Nephron progenitor cell (in vitro differentiated cells): ENCODE data around the gene KIF1C.
A peak's percentile ranks its signal among the peaks of the same experiment; 100 is the strongest.

Experiments
- DNase-seq: peaks from one replicate; pipeline ENCODE4 v3.0.0; 2021
- H3K27ac Mint-ChIP-seq: 2 replicates; pipeline ENCODE4 v1.8.0; 2021; ENCODE audit warnings: mild to moderate bottlenecking, moderate library complexity, mixed read lengths
- H3K27me3 Mint-ChIP-seq: 2 replicates; pipeline ENCODE4 v1.8.0; 2021; ENCODE audit warnings: mild to moderate bottlenecking, low read depth, mixed read lengths; ENCODE audit not compliant: poor library complexity
- H3K36me3 Mint-ChIP-seq: 2 replicates; pipeline ENCODE4 v1.8.0; 2021; ENCODE audit warnings: low read depth, mixed read lengths
- H3K4me1 Mint-ChIP-seq: 2 replicates; pipeline ENCODE4 v1.8.0; 2021; ENCODE audit warnings: mixed read lengths
- H3K4me3 Mint-ChIP-seq: 2 replicates; pipeline ENCODE4 v1.8.0; 2021; ENCODE audit warnings: mild to moderate bottlenecking, moderate library complexity, mixed read lengths
- H3K9me3 Mint-ChIP-seq: 2 replicates; pipeline ENCODE4 v1.8.0; 2021; ENCODE audit warnings: mild to moderate bottlenecking, moderate library complexity, mixed read lengths
- TF ChIP-seq, protein P1 (sequence below): fragments of 200-600 bp; sonication (generic); IDR thresholded peaks from 2 replicates; pipeline ENCODE4 v1.5.0; 2021; ENCODE audit warnings: antibody characterized with exemption

Gene KIF1C

DNA sequence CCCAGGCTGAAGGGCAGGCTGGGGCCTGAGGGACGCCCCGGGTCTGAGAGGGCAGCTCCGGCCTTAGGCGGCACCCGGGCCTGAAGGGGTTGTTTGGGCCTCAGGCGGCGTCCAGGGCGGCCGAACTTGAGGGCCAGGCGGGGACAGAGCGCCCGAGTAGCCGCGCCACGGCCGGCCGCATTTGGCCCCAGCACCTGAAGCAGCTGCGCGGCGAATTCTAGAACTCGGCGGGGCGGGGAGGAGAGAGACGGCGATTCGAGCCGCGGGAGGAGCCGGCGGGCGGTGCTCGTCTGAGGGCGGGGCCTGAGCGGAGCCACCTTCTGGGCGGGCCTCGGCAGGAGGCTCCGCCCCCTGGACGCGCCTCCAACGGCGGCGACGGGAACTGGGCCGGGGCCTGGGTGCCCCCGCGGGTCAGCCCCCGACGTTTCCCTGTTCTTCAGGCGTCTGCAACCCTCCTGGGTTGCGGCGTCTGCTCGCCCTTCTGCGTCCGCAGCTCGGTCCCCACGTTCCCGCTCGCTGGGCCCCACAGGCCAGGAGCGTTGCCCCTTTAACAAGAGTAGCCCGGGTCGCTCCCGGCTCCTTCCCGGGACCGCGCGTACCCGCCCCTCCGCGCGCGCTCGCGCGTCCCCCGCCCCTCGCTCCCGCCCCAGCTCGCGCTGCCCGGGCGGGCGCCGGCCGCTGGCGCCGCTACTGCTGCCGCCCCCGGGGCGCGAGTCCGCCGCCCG, at the start of gene KIF1C, which contains the start of gene INCA1:
TSS of gene KIF1C (plus strand) at position 649 of the 725 bp plus-strand sequence. CDS start 2,297 bp downstream, outside the sequence.
TSS of gene INCA1 (minus strand) at position 221 of the 725 bp plus-strand sequence. CDS start 3,085 bp downstream, outside the sequence.
- Mint-ChIP-seq H3K27me3 (peaks cover 30% of the 10 kb centered on the region), H3K4me3 (peak within 1 kb of the TSS; percentile 86), H3K27ac (peak within 1 kb of the TSS; percentile 68), H3K4me1 (peaks cover 39% of the 10 kb centered on the region), H3K9me3 (peaks cover 4% of the 10 kb centered on the region), H3K36me3 (peaks cover 17% of the 10 kb centered on the region)
- DNase-seq: peak; percentile 95
- TF ChIP-seq, protein P1, sequence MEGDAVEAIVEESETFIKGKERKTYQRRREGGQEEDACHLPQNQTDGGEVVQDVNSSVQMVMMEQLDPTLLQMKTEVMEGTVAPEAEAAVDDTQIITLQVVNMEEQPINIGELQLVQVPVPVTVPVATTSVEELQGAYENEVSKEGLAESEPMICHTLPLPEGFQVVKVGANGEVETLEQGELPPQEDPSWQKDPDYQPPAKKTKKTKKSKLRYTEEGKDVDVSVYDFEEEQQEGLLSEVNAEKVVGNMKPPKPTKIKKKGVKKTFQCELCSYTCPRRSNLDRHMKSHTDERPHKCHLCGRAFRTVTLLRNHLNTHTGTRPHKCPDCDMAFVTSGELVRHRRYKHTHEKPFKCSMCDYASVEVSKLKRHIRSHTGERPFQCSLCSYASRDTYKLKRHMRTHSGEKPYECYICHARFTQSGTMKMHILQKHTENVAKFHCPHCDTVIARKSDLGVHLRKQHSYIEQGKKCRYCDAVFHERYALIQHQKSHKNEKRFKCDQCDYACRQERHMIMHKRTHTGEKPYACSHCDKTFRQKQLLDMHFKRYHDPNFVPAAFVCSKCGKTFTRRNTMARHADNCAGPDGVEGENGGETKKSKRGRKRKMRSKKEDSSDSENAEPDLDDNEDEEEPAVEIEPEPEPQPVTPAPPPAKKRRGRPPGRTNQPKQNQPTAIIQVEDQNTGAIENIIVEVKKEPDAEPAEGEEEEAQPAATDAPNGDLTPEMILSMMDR: no peak

DNA sequence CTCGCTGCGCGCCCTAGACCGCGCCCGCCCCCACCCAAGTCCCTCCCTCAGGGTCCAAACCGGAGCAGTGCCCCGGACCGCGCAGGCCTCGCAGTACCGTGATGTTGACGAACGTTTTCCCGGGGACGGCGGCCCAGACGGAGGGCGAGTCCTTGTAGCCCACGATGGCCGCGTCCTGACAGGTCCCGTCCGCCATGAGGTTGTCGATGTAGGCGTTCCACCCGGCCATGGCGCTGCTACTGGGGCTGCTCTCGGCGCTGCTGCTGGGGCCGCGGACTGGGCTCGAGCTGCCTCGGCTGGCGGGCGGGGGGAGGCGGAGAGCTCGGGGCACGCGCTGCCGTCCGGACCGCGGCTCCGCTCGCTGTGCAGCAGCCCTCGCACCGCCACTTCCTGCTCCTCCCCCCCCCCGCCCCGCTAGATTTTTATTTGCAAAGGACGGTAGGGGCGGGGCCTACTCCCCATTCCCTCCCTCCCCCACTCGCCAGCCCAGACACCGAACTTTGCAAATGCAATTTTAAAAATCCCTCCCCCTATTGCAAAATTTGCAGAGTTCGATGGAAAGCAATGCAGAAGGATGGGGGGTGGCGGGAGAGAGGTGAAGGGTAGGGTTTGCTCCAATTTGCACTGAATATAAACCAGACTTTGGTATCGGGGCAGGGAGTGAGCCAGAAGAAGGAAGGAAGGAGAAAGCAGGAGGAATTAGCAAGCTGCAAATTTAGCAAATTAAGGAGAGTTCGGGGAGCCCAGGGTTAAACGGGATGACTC, 49.4 kb upstream of the KIF1C start, which contains the start of gene PFN1:
TSS of gene PFN1 (minus strand) at position 365 of the 765 bp plus-strand sequence. CDS start at position 229, 136 bp downstream.
- DNase-seq: peak; percentile 82
- H3K4me3 Mint-ChIP-seq: peak within 1 kb of the TSS; percentile 99
- H3K36me3 Mint-ChIP-seq: peaks cover 15% of the 10 kb centered on the region
- H3K9me3 Mint-ChIP-seq: no peaks in the 10 kb centered on the region
- TF ChIP-seq, protein P1: no peak
- peaks cover 3% of the 10 kb centered on the region for H3K27me3 Mint-ChIP-seq
- peaks cover 53% of the 10 kb centered on the region for H3K4me1 Mint-ChIP-seq
- peak within 1 kb of the TSS; percentile 99 for H3K27ac Mint-ChIP-seq

DNA sequence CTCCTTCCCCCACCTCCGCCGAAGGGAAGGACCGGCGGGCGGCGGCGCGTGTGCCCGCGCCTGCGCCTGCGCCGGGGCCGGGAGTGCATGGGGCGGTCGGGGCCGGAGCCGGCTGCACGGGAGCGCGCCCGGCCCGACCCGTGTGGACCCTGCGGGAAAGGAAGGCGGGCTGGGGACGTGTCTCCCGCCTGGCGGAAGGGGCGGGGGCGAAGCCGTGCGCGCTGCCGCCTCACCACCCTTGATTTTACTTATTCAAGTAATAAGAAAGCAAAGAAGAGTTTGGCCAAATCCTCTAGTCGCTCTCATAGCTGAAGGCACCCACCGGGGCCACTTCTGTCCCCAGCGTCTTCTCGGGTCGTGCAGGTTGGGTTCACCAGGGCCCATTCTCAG, 48.8 kb upstream of the KIF1C start:
- Mint-ChIP-seq H3K4me3 (peak overlapping the region; percentile 99), H3K27ac (peak overlapping the region; percentile 99)
- peak; percentile 81 for DNase-seq

DNA sequence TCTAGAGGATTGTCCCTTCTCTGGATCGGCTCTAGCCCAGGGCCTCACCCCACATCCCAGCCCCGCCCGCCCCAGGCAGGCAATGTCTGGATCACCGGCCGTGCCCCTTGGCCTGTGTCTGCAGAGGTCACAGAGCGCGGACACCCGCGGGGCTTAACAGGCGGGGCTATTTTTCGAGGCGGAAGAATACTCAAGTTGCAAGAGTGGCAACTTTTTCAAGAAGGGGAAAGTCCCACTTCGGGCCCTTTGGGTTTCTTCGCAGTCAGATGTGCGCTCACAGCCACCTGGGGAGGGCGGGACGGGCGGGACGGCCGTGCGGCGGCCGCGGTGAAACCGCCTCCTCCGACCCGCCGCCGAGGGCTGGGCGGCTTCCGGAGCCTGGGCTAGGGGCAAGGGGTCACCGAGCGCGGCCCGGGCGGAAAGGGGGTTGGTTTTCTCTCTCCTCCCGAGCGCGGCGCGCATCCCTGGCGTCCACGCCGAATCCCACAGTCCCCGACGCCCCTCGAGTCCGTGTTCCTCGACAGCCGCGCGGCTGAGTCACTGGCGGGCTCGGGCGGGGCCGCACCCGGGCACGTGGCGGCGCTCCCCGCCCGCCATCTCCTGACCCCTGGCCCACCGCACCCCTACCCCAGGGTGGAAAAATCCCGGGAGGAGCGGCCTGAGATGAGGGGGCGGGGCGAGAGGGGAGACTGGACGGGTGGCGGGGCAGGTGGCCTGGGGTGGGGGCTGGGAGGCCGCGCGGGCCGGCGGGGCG, 48.3 kb upstream of the KIF1C start:
- Mint-ChIP-seq H3K4me3 (peak overlapping the region; percentile 74), H3K27ac (peak overlapping the region; percentile 79), H3K4me1 (peaks cover 62% of the 10 kb centered on the region), H3K9me3 (no peaks in the 10 kb centered on the region), H3K27me3 (peaks cover 4% of the 10 kb centered on the region), H3K36me3 (peaks cover 24% of the 10 kb centered on the region)
- TF ChIP-seq, protein P1: no peak
- DNase-seq: peak; percentile 75

More for the DNA sequence above, 48.8 kb upstream of the KIF1C start:
- Mint-ChIP-seq H3K36me3 (peaks cover 18% of the 10 kb centered on the region), H3K4me1 (peaks cover 59% of the 10 kb centered on the region), H3K27me3 (peaks cover 3% of the 10 kb centered on the region), H3K9me3 (no peaks in the 10 kb centered on the region)
- TF ChIP-seq, protein P1: no peak

DNA sequence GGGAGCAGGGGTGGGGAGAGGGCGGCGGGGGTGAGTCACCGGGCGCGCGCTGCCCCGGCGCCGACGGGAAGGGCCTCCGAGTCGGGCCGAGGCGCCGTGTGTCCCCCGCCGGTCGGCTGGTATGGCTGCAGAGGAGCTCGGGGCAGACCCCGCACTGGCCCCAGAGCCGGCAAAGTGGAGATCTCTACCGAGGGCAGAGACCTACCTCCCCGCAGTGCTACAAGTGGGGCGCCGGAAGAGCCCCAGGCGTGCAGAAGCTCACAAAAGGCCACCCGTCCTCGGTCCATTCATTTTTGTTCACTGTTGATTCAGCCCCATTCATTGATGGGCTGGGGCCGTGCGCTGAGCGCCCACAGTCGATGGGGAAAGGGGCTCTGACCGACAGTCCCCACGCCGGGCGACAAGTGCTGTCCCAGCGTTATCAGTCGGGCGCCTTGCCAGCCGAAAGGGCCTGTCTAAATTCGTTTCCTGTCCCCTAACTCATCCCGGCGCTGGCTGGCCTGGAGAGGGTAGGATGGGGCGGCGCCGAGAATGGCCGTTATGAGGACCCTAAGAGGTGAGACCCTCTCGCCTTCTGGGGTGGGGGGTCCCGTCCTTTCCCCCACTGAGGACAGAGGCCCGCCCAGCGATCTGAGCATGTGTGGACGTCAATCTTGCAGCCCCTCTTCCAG, 47.5 kb upstream of the KIF1C start:
- peak; percentile 65 for DNase-seq
- Mint-ChIP-seq H3K36me3 (peaks cover 29% of the 10 kb centered on the region), H3K9me3 (no peaks in the 10 kb centered on the region), H3K27ac (peak overlapping the region; percentile 94), H3K4me1 (peaks cover 60% of the 10 kb centered on the region), H3K4me3 (peak overlapping the region; percentile 85), H3K27me3 (peaks cover 5% of the 10 kb centered on the region)
- TF ChIP-seq, protein P1: no peak
